T-helper 1 cell treated with Interleukin-12 subunit alpha and Interleukin-12 subunit beta and Interleukin-4 antibody, amounts not matched to agents 30 μg/mL and 1 μg/mL, for 36 hours (primary cell): ENCODE results near the gene ANAPC1.
"Not testable (repeated sequence)": the region's sequence is repeated elsewhere in the genome, so short reads cannot be mapped to it uniquely, and the experiment has no call there.

Experiments used
- H3K27ac Mint-ChIP-seq: one replicate; pipeline ENCODE4 v1.8.0; 2021; ENCODE audit warnings: mild to moderate bottlenecking, mixed read lengths
- H3K27me3 Mint-ChIP-seq: one replicate; pipeline ENCODE4 v1.8.0; 2021; ENCODE audit warnings: low read depth, mixed read lengths
- H3K36me3 Mint-ChIP-seq: one replicate; pipeline ENCODE4 v1.8.0; 2021; ENCODE audit warnings: low read depth, mixed read lengths
- H3K4me1 Mint-ChIP-seq: one replicate; pipeline ENCODE4 v1.8.0; 2021; ENCODE audit warnings: low read depth, mixed read lengths
- H3K4me3 Mint-ChIP-seq: one replicate; pipeline ENCODE4 v1.8.0; 2021; ENCODE audit warnings: mild to moderate bottlenecking, moderate library complexity, mixed read lengths
- H3K9me3 Mint-ChIP-seq: one replicate; pipeline ENCODE4 v1.8.0; 2021; ENCODE audit warnings: mixed read lengths

ANAPC1 gene

GRCh38 chr2:111896024-111896423 lies 12.0 kb upstream of the ANAPC1 start:
- Mint-ChIP-seq H3K9me3 (no peaks in the 10 kb centered on the region), H3K4me3 (no peak overlapping the region), H3K4me1 (peaks cover 15% of the 10 kb centered on the region), H3K27ac (no peak overlapping the region), H3K27me3 (peaks cover 33% of the 10 kb centered on the region), H3K36me3 (no peaks in the 10 kb centered on the region)

GRCh38 chr2:111884592-111884964 lies 585 bp upstream of the ANAPC1 start:
- Mint-ChIP-seq H3K4me1 (peaks cover 14% of the 10 kb centered on the region), H3K4me3 (peak overlapping the region; percentile 97), H3K9me3 (no peaks in the 10 kb centered on the region), H3K27ac (peak overlapping the region; percentile 85), H3K27me3 (no peaks in the 10 kb centered on the region), H3K36me3 (no peaks in the 10 kb centered on the region)

- peaks cover 30% of the 10 kb centered on the region for H3K36me3 Mint-ChIP-seq
- H3K4me1 Mint-ChIP-seq, H3K4me3 Mint-ChIP-seq, H3K9me3 Mint-ChIP-seq, H3K27me3 Mint-ChIP-seq, H3K27ac Mint-ChIP-seq: not testable (repeated sequence)
Observed at GRCh38 chr2:111872806-111873205, 11.2 kb downstream of the ANAPC1 start.

GRCh38 chr2:111865124-111865523 lies 18.9 kb downstream of the ANAPC1 start:
- not testable (repeated sequence) for H3K27me3 Mint-ChIP-seq, H3K4me1 Mint-ChIP-seq, H3K4me3 Mint-ChIP-seq, H3K9me3 Mint-ChIP-seq, H3K27ac Mint-ChIP-seq
- H3K36me3 Mint-ChIP-seq: peaks cover 21% of the 10 kb centered on the region

- H3K27me3 Mint-ChIP-seq, H3K4me3 Mint-ChIP-seq, H3K4me1 Mint-ChIP-seq: not testable (repeated sequence)
Observed at GRCh38 chr2:111860005-111860404, 24.0 kb downstream of the ANAPC1 start.

GRCh38 chr2:111852544-111852943 lies 31.4 kb downstream of the ANAPC1 start:
- not testable (repeated sequence) for H3K27ac Mint-ChIP-seq, H3K27me3 Mint-ChIP-seq, H3K9me3 Mint-ChIP-seq, H3K4me3 Mint-ChIP-seq, H3K4me1 Mint-ChIP-seq
- peaks cover 23% of the 10 kb centered on the region for H3K36me3 Mint-ChIP-seq

More at GRCh38 chr2:111860005-111860404, 24.0 kb downstream of the ANAPC1 start:
- H3K36me3 Mint-ChIP-seq: peaks cover 25% of the 10 kb centered on the region
- H3K9me3 Mint-ChIP-seq, H3K27ac Mint-ChIP-seq: not testable (repeated sequence)

- peaks cover 20% of the 10 kb centered on the region for H3K36me3 Mint-ChIP-seq
- H3K27ac Mint-ChIP-seq, H3K4me3 Mint-ChIP-seq: not testable (repeated sequence)
Observed at GRCh38 chr2:111850646-111851045, 33.3 kb downstream of the ANAPC1 start.

GRCh38 chr2:111839625-111840282 lies 44.2 kb downstream of the ANAPC1 start:
- H3K9me3 Mint-ChIP-seq, H3K27ac Mint-ChIP-seq, H3K27me3 Mint-ChIP-seq, H3K4me3 Mint-ChIP-seq, H3K4me1 Mint-ChIP-seq: not testable (repeated sequence)
- peaks cover 22% of the 10 kb centered on the region for H3K36me3 Mint-ChIP-seq

More at GRCh38 chr2:111850646-111851045, 33.3 kb downstream of the ANAPC1 start:
- not testable (repeated sequence) for H3K27me3 Mint-ChIP-seq, H3K4me1 Mint-ChIP-seq, H3K9me3 Mint-ChIP-seq

GRCh38 chr2:111838992-111839391 lies 45.0 kb downstream of the ANAPC1 start:
- not testable (repeated sequence) for H3K4me3 Mint-ChIP-seq, H3K9me3 Mint-ChIP-seq, H3K27ac Mint-ChIP-seq, H3K27me3 Mint-ChIP-seq
- peaks cover 27% of the 10 kb centered on the region for H3K36me3 Mint-ChIP-seq
- peaks cover 10% of the 10 kb centered on the region for H3K4me1 Mint-ChIP-seq

GRCh38 chr2:111834221-111834620 lies 49.8 kb downstream of the ANAPC1 start:
- Mint-ChIP-seq H3K36me3 (peaks cover 31% of the 10 kb centered on the region), H3K4me3 (peak overlapping the region; percentile 64), H3K4me1 (peaks cover 21% of the 10 kb centered on the region), H3K27ac (peak overlapping the region; percentile 91)
- not testable (repeated sequence) for H3K9me3 Mint-ChIP-seq, H3K27me3 Mint-ChIP-seq

- not testable (repeated sequence) for H3K9me3 Mint-ChIP-seq, H3K4me3 Mint-ChIP-seq, H3K27ac Mint-ChIP-seq, H3K27me3 Mint-ChIP-seq
- Mint-ChIP-seq H3K4me1 (peaks cover 23% of the 10 kb centered on the region), H3K36me3 (peaks cover 35% of the 10 kb centered on the region)
Observed at GRCh38 chr2:111830479-111830878, 53.5 kb downstream of the ANAPC1 start.

GRCh38 chr2:111828217-111828766 lies 55.7 kb downstream of the ANAPC1 start:
- not testable (repeated sequence) for H3K4me3 Mint-ChIP-seq, H3K9me3 Mint-ChIP-seq, H3K27ac Mint-ChIP-seq, H3K27me3 Mint-ChIP-seq
- Mint-ChIP-seq H3K36me3 (peaks cover 28% of the 10 kb centered on the region), H3K4me1 (peaks cover 10% of the 10 kb centered on the region)

- not testable (repeated sequence) for H3K4me3 Mint-ChIP-seq, H3K27me3 Mint-ChIP-seq, H3K4me1 Mint-ChIP-seq, H3K27ac Mint-ChIP-seq, H3K36me3 Mint-ChIP-seq, H3K9me3 Mint-ChIP-seq
Observed at GRCh38 chr2:111812970-111813622, 70.9 kb downstream of the ANAPC1 start.

- H3K9me3 Mint-ChIP-seq, H3K36me3 Mint-ChIP-seq, H3K27ac Mint-ChIP-seq, H3K4me3 Mint-ChIP-seq, H3K4me1 Mint-ChIP-seq, H3K27me3 Mint-ChIP-seq: not testable (repeated sequence)
Observed at GRCh38 chr2:111790633-111791032, 93.4 kb downstream of the ANAPC1 start.

GRCh38 chr2:111784081-111784480 lies 99.9 kb downstream of the ANAPC1 start:
- H3K4me3 Mint-ChIP-seq, H3K4me1 Mint-ChIP-seq, H3K36me3 Mint-ChIP-seq, H3K27ac Mint-ChIP-seq, H3K27me3 Mint-ChIP-seq, H3K9me3 Mint-ChIP-seq: not testable (repeated sequence)
